NOMO-1 (cell line): ENCODE data around the gene PCLAF.
A peak's percentile ranks its signal among the peaks of the same experiment; 100 is the strongest.
"Not testable (repeated sequence)": the region's sequence is repeated elsewhere in the genome, so short reads cannot be mapped to it uniquely, and the experiment has no call there.

ENCODE experiments used
- DNase-seq, 2 experiments: peaks; one replicate each; lab custom pipeline; 2025; ENCODE audit not compliant: unreplicated experiment in 2 of 2; lab: John Stamatoyannopoulos, UW

Gene PCLAF

DNA sequence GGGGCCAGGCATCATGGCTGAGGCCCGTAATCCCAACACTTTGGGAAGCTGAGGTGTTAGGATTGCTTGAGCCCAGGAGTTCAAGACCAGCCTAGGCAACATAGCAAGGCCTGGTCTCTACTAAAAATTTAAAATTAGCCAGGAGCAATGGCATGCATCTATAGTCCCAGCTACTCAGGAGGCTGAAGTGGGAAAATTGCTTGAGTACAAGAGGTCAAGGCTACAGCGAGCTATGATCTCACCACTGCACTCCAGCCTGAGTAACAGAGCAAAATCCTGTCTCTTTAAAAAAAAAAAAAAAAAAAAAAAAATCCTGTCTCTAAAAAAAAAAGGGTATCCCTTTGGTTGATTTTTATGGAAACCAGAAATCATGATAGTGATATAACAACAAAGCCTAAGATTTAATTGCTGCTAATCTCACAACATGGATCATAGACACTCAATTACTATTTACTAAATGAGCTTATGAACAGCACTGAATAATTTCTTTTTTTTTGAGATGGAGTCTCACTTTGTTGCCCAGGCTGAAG, 12.1 kb downstream of the PCLAF start:
- no peak for DNase-seq

DNA sequence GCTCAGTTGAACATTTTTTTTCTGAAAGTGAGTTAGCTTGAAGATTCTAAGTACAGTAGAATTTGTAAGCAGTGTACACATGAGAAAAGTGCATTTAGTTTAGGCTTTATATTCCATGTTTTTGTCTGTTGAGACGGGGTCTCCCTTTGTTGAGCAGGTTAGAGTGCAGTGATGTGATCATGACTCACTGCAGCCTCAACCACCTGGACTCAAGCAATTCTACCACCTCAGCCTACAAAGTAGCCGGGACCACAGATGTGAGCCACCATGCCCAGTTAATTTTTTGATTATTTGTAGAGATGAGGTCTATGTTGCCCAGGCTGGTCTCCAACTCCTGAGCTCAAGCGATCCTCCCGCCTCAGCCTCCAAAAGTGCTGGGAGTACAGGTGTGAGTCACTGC, 20.0 kb downstream of the PCLAF start:
- DNase-seq = no peak

DNA sequence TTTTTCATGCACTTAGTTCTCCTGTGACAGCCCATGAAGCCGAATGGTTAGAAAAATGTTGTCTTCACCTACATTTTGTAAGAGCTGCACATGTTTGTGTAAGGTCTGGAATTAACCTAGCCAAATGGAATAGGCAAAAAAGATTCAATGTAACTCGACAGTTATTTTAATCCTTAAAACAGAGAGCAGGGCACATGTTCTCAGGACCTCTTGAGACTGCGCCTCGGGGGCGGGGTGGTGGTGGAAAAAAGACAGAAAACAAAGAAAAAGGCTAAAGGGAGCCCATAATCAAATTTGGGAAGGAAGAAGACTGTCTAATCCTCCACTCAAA, 24.6 kb downstream of the PCLAF start:
- DNase-seq = no peak

DNA sequence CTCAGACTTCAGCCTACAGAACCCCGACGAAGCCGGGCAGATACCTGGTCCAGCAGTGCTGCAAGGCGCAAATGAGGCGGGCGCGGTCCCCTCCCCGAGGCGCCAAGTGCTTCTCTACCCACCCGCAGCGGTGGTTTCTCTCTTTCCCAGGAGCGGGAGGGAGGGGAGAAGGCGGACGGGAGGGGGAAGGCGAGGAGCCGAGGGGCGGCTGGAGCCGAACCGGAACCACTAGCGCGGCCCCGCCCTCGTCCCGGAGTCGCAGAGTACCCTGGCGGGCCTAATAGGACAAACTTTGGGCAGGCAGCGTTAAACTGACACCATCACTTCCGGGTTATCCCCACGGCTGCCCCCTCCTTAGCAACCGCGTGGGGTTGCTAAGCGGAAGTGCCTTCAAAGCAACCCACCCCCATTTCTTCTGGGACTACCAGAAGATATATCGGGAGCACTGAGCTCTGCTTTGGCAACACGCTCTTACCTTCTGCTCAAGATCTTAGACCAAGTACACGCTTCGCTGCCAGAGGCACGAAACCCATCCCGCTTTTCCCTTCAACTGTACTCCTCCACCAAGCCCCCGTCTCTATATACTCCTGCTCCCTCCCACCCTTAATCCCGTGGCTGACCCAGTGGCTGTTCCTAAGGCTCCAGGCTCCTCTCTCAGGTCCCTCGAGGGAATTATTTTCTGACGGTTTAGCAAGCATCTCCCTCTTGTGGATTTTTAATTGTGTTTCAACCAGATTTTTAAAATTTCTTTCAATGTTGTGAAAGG, 25.1 kb downstream of the PCLAF start, which contains the start of gene CSNK1G1:
CSNK1G1 (minus strand) TSS at position 230 of the 766 bp plus-strand sequence. CDS start 55,674 bp downstream, outside the sequence.
- DNase-seq = peak; percentile 95 to 96

DNA sequence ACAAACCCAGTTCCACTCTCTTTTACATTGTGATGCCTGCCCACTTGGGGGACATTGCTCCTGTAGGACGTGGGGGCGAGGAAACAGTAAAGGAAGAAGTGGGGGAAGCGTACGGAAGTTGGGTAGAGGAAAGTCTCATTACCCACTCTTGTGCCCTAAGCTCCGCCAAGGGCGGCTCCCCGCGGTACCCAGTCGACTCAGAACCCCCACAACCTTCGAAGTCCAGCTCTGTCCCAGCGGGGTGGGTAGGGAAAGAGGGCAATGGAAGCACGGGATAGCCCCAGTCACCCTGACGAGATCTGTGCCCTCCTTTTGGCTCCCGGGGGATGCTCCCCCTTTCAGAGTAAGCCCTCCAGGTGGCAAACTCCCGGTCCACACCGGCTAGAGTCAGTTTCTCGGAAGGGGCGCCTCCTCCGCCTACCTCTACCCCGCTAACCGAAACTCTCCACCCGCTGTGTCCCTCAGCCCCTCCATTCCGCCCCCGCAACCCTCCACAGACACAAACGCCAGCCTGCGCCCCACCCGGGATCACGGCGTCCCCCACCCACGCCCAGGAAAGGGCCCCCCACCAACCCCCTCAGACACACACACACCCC, 25.8 kb downstream of the PCLAF start:
- peak in 1 of 2 experiments; percentile 6 for DNase-seq

DNA sequence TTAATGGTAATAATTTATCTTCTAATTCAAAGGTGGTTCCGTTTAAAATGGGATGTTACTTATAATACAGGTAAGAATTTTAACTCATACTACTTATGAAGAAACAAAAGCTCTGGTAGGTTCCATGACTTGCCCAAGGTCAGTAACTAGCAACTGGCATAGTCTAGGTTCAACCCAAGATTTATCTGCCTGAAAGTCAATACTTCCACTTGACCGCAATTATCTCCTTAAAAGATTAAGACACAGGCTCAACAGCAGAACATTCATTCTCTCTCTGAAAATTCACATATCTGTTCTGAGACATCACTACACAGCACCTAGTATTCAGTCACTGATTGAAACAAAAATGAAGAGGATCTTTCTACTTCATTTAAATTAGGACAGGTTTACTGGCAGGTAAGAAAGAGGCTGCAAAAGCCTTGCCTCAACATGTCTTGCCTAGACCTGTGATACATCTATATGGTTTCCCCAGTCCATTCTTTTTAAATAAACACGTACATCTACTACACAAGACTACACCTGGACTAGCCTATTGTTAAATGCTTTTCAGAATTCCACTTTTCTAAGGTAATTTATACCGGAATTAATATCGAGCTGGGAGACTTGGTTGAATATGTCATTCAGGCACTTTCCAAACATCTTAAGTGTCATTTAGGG, 26.4 kb downstream of the PCLAF start:
- no peak for DNase-seq

DNA sequence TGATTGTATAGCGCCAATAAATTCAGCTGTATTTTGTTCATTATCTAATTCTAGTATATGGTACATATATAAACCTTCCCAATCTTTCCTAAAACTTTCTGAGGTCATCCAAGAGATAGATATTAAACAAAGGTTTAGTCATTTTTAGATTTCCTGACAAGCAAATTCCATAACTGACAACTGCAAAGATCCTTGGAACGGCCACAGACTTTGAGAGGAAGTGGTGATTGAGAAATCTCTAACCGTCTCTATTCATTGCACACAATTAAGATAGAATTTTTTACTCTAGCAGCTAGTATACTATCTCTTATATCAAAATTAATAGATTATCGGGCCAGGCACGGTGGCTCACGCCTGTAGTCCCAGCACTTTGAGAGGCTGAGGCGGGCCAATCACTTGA, 30.0 kb downstream of the PCLAF start:
- DNase-seq = no peak

DNA sequence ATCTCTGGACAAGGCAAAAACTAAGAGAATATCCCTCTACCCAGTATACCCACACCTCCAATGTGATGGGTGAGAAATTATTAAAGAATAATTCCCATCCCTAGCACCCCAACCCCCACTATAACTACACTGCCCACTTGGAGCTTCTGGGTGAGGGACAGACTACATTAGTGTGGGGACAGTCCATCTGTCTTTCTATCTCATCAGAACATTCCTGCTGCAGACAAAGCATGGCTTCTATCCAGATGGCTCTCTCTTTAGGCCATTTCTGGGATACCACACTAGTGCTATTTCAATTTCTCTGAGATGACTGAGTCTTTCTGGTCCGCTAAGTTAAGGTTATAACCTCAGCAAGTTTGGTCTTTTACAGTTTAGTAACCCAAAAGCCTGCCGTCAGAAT, 31.9 kb downstream of the PCLAF start:
- no peak for DNase-seq

DNA sequence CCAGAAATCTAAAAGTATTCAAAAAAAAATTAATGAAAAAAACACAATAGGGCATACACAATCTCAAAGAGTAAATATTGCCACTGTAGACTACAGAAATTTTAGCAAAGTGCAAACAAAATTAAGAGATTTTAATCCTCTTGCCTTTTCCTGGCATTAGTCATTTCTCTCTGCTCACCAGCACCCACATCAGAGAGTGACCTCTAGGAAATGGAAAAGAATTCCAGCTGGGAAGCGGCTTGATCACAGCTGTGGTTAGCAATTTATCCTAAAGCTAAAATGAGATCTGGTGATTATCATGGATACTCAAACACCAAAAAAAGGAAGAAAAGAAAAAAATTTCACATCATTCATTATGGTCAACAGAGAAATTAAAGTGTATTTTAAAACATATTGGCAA, 32.8 kb downstream of the PCLAF start:
- no peak for DNase-seq

DNA sequence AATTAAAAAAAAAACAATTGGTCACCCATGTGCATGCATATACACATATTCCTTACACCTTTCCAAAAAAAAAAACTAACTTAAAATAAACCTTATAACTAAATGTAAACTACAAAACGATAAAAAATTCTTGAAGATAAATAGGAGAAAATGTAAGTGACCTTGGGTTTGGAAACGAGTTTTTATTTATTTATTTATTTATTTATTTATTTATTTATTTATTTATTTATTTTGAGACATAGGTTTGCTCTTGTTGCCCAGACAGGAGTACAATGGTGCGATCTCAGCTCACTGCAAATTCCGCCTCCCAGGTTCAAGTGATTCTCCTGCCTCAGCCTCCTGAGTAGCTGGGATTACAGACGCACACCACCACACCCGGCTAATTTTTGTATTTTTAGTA, 35.0 kb downstream of the PCLAF start:
- DNase-seq = not testable (repeated sequence)

DNA sequence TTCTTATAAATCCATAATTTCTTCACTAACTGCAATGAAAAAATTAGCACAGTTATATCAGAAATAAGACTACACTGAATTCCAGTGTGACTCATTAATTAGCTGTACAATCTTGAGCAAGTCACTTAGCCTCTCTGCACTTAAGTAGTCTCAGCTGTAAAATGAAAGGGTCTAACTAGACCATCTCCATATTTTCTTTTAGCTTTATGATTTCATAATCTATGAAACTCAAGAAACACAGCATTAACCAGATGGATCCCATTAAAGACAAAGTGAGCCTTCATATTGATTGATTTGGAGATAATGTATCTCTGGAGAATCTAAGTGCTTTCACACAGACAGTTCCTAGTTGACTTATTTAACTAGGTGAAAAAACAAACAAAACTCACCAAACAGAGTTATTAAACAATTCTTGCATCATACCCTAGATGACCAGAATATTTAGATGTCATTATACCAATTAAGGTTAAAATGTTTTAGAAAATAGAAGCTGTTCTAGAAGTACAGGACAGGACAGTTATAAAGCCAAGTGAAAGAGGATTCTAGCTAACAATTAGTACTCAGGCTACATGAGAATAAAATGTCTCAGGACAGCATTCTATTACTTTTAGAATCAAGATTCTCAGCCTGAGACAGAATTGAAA, 36.5 kb downstream of the PCLAF start:
- DNase-seq = no peak

DNA sequence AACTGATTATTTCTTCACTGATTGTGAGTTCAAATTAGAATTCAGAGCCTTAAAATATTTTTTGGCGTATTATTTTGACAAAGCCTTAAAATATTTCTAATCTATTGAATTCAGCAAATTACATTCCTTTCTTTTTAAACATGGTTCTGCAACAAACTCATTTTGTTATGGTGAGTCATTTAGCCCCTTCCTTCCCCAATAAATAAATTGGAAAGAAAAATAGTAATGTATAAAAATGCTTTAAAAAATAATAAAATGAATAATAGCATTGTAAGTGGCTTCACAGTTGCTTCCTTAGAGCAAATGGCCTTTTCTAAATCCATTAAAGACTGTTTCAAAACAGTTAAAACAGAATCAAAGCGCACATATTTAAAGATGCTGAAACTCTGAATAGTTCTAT, 37.4 kb downstream of the PCLAF start:
- no peak for DNase-seq

DNA sequence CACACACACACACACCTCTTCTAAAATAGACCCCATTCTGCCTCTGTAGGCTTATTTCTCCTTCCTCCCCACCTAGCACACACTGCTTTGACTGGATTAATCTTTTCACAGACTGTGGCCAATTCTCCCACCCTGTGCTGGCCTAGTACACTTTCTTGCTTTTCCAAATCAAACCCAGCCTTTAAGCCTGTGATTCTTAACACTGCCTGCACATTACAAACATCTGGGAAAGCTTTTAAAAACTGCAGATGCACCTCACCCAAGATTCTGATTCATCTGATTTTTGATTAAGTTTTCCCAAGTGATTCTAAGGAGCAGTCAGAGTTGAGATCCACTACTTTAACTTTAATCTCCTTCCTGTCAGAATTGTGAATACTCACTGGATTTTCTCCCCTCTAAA, 38.0 kb downstream of the PCLAF start:
- DNase-seq = no peak

DNA sequence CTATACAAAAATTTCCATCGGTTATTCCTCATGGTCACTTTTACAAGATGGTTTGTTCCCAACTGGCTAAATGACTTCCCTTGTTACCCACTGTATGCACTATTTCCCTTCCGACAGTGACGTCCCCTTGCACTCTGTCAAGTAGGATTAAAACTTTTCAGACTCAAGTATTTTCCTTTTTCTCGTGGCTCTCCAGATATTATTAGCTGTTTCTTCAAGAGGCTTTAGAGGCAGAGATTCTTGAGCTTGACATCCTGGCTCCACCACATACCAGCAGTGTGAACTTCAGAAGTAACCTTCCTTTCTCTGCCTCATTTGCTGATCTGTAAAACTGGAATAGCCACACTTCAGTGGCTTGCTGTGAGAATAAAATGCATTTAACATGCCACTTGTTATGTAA, 39.3 kb downstream of the PCLAF start:
- DNase-seq = no peak

DNA sequence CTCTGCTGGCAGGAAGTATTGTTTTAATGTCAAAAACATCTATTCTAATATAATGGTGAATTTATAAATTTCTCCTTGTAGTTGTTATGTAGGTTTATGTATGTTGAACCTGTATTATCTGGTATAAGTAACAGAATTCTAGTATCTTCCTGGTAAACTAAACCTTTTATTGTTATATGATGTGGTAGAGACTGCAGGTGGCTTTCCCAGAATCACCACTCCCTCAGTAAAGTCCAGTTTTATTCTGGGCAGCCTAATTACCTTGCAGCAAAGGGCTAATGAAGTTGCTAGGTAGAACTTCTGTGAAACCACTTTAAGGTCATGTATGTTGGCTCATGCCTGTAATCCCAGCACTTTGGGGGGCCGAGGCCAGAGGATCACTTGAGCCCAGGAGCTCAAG, 40.9 kb downstream of the PCLAF start:
- no peak for DNase-seq

DNA sequence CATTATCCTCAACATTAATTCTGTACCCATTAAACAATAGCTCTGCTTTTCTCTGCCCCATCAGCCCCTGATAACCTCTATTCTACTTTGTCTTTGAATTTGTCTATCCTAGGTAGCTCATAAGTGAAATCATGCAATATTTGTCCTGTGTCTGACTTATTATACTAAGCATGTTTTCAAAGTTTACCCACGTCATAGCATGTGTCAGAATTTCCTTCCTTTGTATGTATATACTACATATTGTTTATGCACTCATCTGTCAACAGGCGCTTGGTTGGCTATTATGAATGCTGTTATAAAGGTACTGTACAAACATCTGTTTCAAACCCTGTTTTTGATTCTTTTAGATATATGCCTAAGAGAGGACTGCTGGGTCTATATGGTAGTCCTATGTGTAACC, 43.5 kb downstream of the PCLAF start:
- no peak for DNase-seq

DNA sequence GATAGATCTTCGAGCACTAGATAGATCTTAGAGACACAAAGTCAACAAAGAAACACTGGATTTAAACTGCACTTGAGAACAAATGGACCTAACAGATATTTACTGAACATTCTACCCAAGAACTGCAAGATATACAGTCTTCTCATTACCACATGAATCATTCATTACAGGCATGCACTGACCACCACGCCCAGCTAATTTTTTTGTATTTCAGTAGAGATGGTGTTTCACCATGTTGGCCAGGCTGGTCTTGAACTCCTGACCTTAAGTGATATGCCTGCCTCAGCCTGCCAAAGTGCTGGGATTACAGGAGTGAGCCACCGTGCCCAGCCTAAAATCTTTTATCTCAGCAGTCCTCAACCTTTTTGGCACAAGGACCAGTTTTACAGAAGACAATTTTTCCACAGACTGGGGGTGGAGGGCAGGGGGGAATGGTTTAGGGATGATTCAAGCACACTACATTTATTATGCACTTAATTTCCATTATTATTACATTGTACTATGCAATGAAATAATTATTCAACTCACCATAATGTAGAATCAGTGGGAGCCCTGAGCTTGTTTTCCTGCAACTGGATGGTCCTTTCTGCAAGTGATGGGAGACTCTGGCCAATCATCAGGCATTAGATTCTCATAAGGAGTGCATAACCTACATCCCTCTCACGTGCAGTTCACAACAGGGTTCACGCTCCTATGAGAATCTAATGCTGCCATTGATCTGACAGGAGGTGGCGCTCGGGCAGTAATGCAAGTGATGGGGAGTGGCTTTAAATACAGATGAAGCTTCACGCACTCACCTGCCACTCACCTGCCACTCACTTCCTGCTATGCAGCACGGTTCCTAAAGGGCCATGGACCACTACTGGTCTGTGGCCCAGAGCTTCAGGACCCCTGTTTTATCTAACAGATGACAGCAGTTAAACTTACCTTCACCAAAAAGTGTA, 47.0 kb downstream of the PCLAF start:
- no peak for DNase-seq

DNA sequence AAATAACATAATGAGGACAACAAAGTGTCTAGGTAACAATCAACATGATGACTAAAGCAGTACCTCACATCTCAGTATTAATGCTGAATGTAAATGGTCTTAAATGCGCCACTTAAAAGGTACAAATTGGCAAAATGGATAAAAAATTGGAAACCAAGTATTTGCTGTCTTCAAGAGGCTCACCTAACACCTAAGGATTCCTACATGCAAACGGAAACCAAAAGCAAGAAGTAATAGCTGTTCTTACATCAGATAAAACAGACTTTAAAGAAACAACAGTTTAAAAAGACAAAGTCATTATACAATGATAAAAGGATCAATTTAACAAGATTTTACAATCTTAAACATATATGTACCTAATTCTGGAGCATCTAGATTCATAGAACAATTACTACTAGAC, 47.7 kb downstream of the PCLAF start:
- DNase-seq = no peak

DNA sequence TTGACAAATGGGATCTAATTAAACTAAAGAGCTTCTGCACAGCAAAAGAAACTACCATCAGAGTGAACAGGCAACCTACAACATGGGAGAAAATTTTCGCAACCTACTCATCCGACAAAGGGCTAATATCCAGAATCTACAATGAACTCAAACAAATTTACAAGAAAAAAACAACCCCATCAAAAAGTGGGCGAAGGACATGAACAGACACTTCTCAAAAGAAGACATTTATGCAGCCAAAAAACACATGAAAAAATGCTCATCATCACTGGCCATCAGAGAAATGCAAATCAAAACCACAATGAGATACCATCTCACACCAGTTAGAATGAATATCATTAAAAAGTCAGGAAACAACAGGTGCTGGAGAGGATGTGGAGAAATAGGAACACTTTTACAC, 49.6 kb downstream of the PCLAF start:
- not testable (repeated sequence) for DNase-seq

DNA sequence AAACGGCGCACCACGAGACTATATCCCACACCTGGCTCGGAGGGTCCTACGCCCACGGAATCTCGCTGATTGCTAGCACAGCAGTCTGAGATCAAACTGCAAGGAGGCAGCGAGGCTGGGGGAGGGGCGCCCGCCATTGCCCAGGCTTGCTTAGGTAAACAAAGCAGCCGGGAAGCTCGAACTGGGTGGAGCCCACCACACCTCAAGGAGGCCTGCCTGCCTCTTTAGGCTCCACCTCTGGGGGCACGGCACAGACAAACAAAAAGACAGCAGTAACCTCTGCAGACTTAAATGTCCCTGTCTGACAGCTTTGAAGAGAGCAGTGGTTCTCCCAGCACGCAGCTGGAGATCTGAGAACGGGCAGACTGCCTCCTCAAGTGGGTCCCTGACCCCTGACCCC, 54.3 kb downstream of the PCLAF start:
- DNase-seq = not testable (repeated sequence)
